Ovary (tissue), 3 donors: ENCODE data around the gene BEND6.

Source experiments
- POLR2A ChIP-seq: fragments of 450-650 bp; IDR thresholded peaks from one replicate; pipeline ENCODE4 v1.6.1; 2017; ENCODE audit warnings: antibody characterized with exemption, mild to moderate bottlenecking, moderate library complexity
- TF ChIP-seq, protein P1 (sequence below), 3 donors: fragments of 450-650 bp in 2 of 3; fragments of 200-600 bp in 1 of 3; IDR thresholded peaks; one replicate each; pipeline versions ENCODE4 v1.5.1 to v1.8.0; 2016 to 2022; ENCODE audit warnings: antibody characterized with exemption in 3 of 3, mild to moderate bottlenecking in 1 of 3
- donor health status: DM: no; HTN: no; CAD: no.

DNA sequence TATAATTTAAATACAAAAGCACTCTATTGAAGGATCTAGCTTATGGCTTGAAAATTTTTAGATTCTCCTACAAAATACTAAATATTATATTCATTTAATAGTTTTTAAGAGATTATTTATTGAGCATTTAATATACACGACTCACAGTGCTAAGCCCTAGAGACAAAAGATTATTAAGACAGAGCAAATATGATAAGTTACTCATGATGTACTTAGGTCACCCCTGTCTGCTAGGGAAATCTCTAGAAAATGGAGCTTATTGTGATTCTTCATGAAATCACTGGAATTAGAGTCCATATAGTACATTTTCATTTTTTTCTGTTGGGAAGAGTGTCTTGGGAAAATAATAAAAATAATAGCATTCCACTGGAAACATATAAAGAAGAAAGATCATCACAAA, 37.8 kb downstream of the BEND6 start:
- TF ChIP-seq, protein P1, sequence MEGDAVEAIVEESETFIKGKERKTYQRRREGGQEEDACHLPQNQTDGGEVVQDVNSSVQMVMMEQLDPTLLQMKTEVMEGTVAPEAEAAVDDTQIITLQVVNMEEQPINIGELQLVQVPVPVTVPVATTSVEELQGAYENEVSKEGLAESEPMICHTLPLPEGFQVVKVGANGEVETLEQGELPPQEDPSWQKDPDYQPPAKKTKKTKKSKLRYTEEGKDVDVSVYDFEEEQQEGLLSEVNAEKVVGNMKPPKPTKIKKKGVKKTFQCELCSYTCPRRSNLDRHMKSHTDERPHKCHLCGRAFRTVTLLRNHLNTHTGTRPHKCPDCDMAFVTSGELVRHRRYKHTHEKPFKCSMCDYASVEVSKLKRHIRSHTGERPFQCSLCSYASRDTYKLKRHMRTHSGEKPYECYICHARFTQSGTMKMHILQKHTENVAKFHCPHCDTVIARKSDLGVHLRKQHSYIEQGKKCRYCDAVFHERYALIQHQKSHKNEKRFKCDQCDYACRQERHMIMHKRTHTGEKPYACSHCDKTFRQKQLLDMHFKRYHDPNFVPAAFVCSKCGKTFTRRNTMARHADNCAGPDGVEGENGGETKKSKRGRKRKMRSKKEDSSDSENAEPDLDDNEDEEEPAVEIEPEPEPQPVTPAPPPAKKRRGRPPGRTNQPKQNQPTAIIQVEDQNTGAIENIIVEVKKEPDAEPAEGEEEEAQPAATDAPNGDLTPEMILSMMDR (IDR thresholded peaks at IDR 0.05) = no peak
- TF ChIP-seq POLR2A = no peak
